Neural cell (in vitro differentiated cells): ENCODE results near the gene RNLS. TPM values are rescaled to one million over a fixed set of nuclear protein-coding genes. Genes with fewer than 3 reads are reported as not detected.

ENCODE experiments used
- H2AFZ ChIP-seq: fragments of 200-600, 300-800 bp; sonication (generic), shearing (Covaris generic); 2 replicates; pipeline ENCODE4 v1.6.0; 2014; ENCODE audit warnings: low read depth, mild to moderate bottlenecking, antibody characterized with exemption, low read length, moderate library complexity
- H3F3A ChIP-seq: fragments of 200-600 bp; shearing (Covaris generic); 2 replicates; pipeline ENCODE4 v1.6.1; 2016; ENCODE audit warnings: mild to moderate bottlenecking, moderate library complexity, mixed read lengths, antibody characterized with exemption, low read length; ENCODE audit not compliant: insufficient read depth, poor library complexity, severe bottlenecking
- H3K27ac ChIP-seq: fragments of 200-600, 300-800 bp; sonication (generic), shearing (Covaris generic); 2 replicates; pipeline ENCODE4 v1.5.1; 2014; ENCODE audit warnings: mild to moderate bottlenecking, low read length, moderate library complexity
- H3K27me3 ChIP-seq: fragments of 300-800, 200-600 bp; sonication (generic), shearing (Covaris generic); 2 replicates; pipeline ENCODE4 v1.6.0; 2014; ENCODE audit warnings: mild to moderate bottlenecking, low read depth, low read length, moderate library complexity; ENCODE audit not compliant: insufficient read depth
- H3K36me3 ChIP-seq: fragments of 300-800, 200-600 bp; sonication (generic), shearing (Covaris generic); 2 replicates; pipeline ENCODE4 v1.5.1; 2014; ENCODE audit warnings: mild to moderate bottlenecking, antibody characterized with exemption, low read length, moderate library complexity; ENCODE audit not compliant: insufficient read depth
- H3K4me2 ChIP-seq: fragments of 300-800, 200-600 bp; sonication (generic), shearing (Covaris generic); 2 replicates; pipeline ENCODE4 v1.6.0; 2014; ENCODE audit warnings: mild to moderate bottlenecking, low read length
- H3K4me3 ChIP-seq: fragments of 300-800, 200-600 bp; sonication (generic), shearing (Covaris generic); 2 replicates; pipeline ENCODE4 v1.5.1; 2014; ENCODE audit warnings: mild to moderate bottlenecking, low read length, moderate library complexity
- H3K79me2 ChIP-seq: fragments of 200-600 bp; shearing (Covaris generic); replicated peaks from 2 replicates; pipeline ENCODE4 v1.6.0; 2014; ENCODE audit warnings: mild to moderate bottlenecking, low read length, moderate library complexity; ENCODE audit not compliant: insufficient read depth
- H3K9ac ChIP-seq: fragments of 300-800, 200-600 bp; sonication (generic), shearing (Covaris generic); 2 replicates; pipeline ENCODE4 v1.6.1; 2016; ENCODE audit warnings: mild to moderate bottlenecking, low read length, mixed read lengths
- H3K9me2 ChIP-seq: fragments of 200-600 bp; shearing (Covaris generic); 2 replicates; pipeline ENCODE4 v1.6.1; 2016; ENCODE audit warnings: mild to moderate bottlenecking, low read length, mixed read lengths; ENCODE audit not compliant: insufficient read depth
- H3K9me3 ChIP-seq: fragments of 200-600, 300-800 bp; sonication (generic), shearing (Covaris generic); 2 replicates; pipeline ENCODE4 v1.6.1; 2016; ENCODE audit warnings: mild to moderate bottlenecking, mixed run types, low read length, moderate library complexity, mixed read lengths
- H4K20me1 ChIP-seq: fragments of 200-600 bp; shearing (Covaris generic); 2 replicates; pipeline ENCODE4 v1.6.1; 2016; ENCODE audit warnings: mild to moderate bottlenecking, mixed run types; ENCODE audit not compliant: insufficient read depth
- CTCF ChIP-seq: fragments of 450-650 bp; IDR thresholded peaks from 2 replicates; pipeline ENCODE4 v1.5.1; 2014; ENCODE audit warnings: antibody characterized with exemption, mild to moderate bottlenecking, moderate library complexity; ENCODE audit not compliant: poor library complexity, severe bottlenecking
- EP300 ChIP-seq: fragments of 450-650 bp; conservative IDR thresholded peaks from 2 replicates; pipeline ENCODE4 v1.6.1; 2014; ENCODE audit warnings: antibody characterized with exemption, mild to moderate bottlenecking, moderate library complexity; ENCODE audit not compliant: poor library complexity, severe bottlenecking
- EZH2 ChIP-seq: fragments of 200-600, 300-800 bp; shearing (Covaris generic), sonication (generic); IDR thresholded peaks from 2 replicates; pipeline ENCODE4 v1.6.1; 2014; ENCODE audit warnings: antibody characterized with exemption, low read length, borderline replicate concordance, mild to moderate bottlenecking; ENCODE audit not compliant: insufficient read depth, poor library complexity, severe bottlenecking
- MXI1 ChIP-seq: fragments of 450-650 bp; conservative IDR thresholded peaks from 2 replicates; pipeline ENCODE4 v1.6.1; 2014; ENCODE audit warnings: antibody characterized with exemption, mild to moderate bottlenecking; ENCODE audit not compliant: poor library complexity, severe bottlenecking
- POLR2AphosphoS5 ChIP-seq: IDR thresholded peaks from 2 replicates; pipeline ENCODE4 v1.6.1; 2012
- RAD21 ChIP-seq: fragments of 450-650 bp; conservative IDR thresholded peaks from 2 replicates; pipeline ENCODE4 v1.6.1; 2014; ENCODE audit warnings: antibody characterized with exemption, mild to moderate bottlenecking, moderate library complexity
- REST ChIP-seq: IDR thresholded peaks from 2 replicates; pipeline ENCODE4 v1.6.1; 2012; ENCODE audit warnings: borderline replicate concordance
- SMC3 ChIP-seq: fragments of 450-650 bp; conservative IDR thresholded peaks from 2 replicates; pipeline ENCODE4 v1.6.1; 2014; ENCODE audit warnings: antibody characterized with exemption, mild to moderate bottlenecking, moderate library complexity; ENCODE audit not compliant: poor library complexity
- TAF1 ChIP-seq: IDR thresholded peaks from 2 replicates; pipeline ENCODE4 v1.6.1; 2012; ENCODE audit warnings: low read depth
- polyA plus RNA-seq: library from polyadenylated mRNA; depleted of rRNA; stranded (reverse); fragments of >200 nt; gene quantifications from 2 replicates; pipeline ENCODE4 v1.2.3, GENCODE V29; 2014

RNLS gene
- polyA plus RNA-seq, 1 donor from 2014 or later = 0.20 TPM

DNA sequence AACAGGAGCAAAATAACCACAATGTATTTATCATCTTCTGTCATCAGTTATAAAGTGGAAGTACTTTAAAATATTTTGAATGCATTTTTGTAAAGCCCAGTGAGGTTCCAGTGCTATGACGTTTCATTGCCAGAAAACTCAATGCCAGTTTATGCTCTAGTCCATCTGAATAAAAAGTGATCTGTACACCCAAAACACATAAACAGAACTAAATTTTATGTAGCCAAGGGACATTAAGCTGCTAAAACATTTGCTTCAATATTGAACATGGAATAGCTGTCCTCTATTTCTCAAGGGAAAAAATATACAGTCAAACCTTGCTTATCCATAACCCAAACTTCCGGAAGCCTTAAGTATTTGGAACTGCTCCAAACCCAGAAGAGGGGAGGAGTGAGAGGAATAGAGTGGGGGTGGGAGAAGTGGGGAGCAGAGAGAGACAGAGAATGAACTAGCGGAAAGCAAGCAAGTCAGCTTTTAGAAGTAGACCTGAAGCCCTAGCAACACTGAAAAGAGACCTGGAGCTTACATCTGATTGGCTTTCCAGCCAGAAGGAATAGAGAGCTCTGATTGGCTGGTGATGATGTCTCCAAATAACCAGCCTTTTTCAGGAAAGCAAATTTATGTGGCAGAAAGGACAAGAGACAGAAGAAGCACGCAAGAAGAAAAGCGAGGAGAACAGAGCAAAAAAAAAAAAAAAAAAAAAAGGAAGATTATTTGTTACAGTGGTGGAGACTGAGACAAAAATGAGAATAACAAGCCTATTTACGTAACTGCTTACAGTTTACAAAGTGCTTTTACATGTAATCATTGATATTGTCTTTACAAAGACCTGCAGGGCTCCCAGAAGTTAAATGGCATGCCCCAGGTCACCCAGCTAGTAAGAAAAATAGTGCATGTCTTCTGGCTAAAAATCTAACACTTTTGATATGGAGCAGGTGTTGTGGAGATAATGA is 196.0 kb downstream of the RNLS start:
- Histone ChIP-seq H3K9me3 (no peaks in the 10 kb centered on the region), H3K27me3 (no peaks in the 10 kb centered on the region), H3F3A (no peaks in the 10 kb centered on the region), H3K4me2 (no peak overlapping the region), H3K4me3 (no peak overlapping the region), H3K36me3 (no peaks in the 10 kb centered on the region), H3K9me2 (no peaks in the 10 kb centered on the region), H3K9ac (no peak overlapping the region), H3K27ac (no peak overlapping the region), H4K20me1 (no peaks in the 10 kb centered on the region), H3K79me2 (no peaks in the 10 kb centered on the region), H2AFZ (no peak overlapping the region)
- TF ChIP-seq EZH2 (no peak), MXI1 (no peak), POLR2AphosphoS5 (no peak), CTCF (no peak), RAD21 (no peak), SMC3 (no peak), EP300 (no peak), REST (no peak), TAF1 (no peak)

DNA sequence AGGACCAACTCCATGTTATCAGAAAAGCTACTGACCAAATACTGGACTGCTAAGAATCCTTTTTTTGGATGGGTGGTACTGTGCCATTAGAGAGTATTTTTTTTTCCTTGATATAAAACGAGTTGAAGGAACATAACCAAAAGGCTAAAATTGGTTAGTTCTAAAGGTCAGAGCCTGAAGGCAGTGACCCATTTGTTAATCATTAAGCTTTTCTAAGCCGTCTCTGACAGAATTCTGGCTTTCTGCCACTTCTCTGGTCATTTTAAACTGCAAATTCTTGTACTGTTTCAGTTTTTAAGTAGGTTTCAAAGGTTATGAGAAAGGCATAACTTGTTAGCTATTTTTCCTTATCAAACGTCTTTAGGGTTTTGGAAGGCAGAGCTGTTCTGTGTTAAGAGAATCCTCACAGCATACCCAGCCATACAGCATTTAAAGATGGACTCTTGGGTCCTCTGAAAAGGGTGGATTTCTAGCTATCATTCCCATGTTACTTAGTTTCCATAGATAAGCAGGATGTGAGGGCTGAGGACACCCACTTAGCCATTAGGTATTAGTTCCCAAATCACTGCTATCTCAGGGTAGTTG is 196.8 kb downstream of the RNLS start:
- Histone ChIP-seq H3K79me2 (no peaks in the 10 kb centered on the region), H3K9me2 (no peaks in the 10 kb centered on the region), H3K27ac (no peak overlapping the region), H3K27me3 (no peaks in the 10 kb centered on the region), H3K9me3 (no peaks in the 10 kb centered on the region), H4K20me1 (no peaks in the 10 kb centered on the region), H3K4me2 (no peak overlapping the region), H2AFZ (no peak overlapping the region), H3F3A (no peaks in the 10 kb centered on the region), H3K4me3 (no peak overlapping the region), H3K9ac (no peak overlapping the region), H3K36me3 (no peaks in the 10 kb centered on the region)
- TF ChIP-seq EP300 (no peak), SMC3 (no peak), POLR2AphosphoS5 (no peak), MXI1 (no peak), REST (no peak), TAF1 (no peak), CTCF (no peak), RAD21 (no peak), EZH2 (no peak)
